H1 (cell line): ENCODE data around the gene NAMPT. TPM values are rescaled to one million over a fixed set of nuclear protein-coding genes. Genes with fewer than 3 reads are reported as not detected.

ENCODE experiments used
- CTCF ChIA-PET: fragments of 300-600 bp; sonication (Branson Sonifier 250); formaldehyde crosslinking; loops from one replicate; lab custom pipeline; 2021; ENCODE audit not compliant: partially characterized antibody; lab: Charles Lee
- POLR2A ChIA-PET: fragments of 300-600 bp; sonication (Branson Sonifier 250); formaldehyde crosslinking; loops from one replicate; lab custom pipeline; 2021; ENCODE audit warnings: inconsistent platforms; ENCODE audit not compliant: partially characterized antibody; lab: Charles Lee
- DNase-seq, 2 experiments: peaks; one replicate each; pipeline versions ENCODE4 v3.0.0 to v3.0.0-alpha.2; 2010 to 2022; ENCODE audit warnings: low spot score in 2 of 2, low read depth in 1 of 2, mixed read lengths in 1 of 2
- FAIRE-seq: peaks from 2 replicates; lab custom pipeline; 2011; peaks lifted over from hg19 to GRCh38; lab: Jason Lieb, UNC
- H2AFZ ChIP-seq: 2 replicates; pipeline ENCODE4 v1.8.1; 2012; ENCODE audit warnings: low read length, inconsistent platforms
- H2AK5ac ChIP-seq: 2 replicates; pipeline ENCODE4 v1.6.1; 2013; ENCODE audit warnings: low read depth, low read length
- H2BK120ac ChIP-seq: replicated peaks from 2 replicates; pipeline ENCODE3; 2013; ENCODE audit warnings: low read depth, low read length, inconsistent platforms
- H2BK12ac ChIP-seq: 2 replicates; pipeline ENCODE4 v1.6.1; 2013; ENCODE audit warnings: low read depth, low read length
- H2BK15ac ChIP-seq: 2 replicates; pipeline ENCODE4 v1.6.1; 2013; ENCODE audit warnings: low read length
- H2BK20ac ChIP-seq: 2 replicates; pipeline ENCODE4 v1.6.1; 2013; ENCODE audit warnings: low read length
- H2BK5ac ChIP-seq: 2 replicates; pipeline ENCODE4 v1.6.1; 2013; ENCODE audit warnings: low read depth, low read length
- H3K14ac ChIP-seq: 2 replicates; pipeline ENCODE4 v1.6.1; 2013; ENCODE audit warnings: inconsistent platforms; ENCODE audit not compliant: insufficient read length
- H3K18ac ChIP-seq: 2 replicates; pipeline ENCODE4 v1.6.1; 2013; ENCODE audit warnings: low read length; ENCODE audit errors: extremely low read depth
- H3K23ac ChIP-seq: 2 replicates; pipeline ENCODE4 v1.6.1; 2013; ENCODE audit warnings: inconsistent platforms; ENCODE audit not compliant: insufficient read length
- H3K23me2 ChIP-seq: 2 replicates; pipeline ENCODE4 v1.6.1; 2013; ENCODE audit warnings: low read depth, low read length
- H3K27ac ChIP-seq: 2 replicates; pipeline ENCODE4 v1.6.1; 2011; ENCODE audit warnings: low read depth, low read length, inconsistent platforms
- H3K27me3 ChIP-seq, 4 experiments: replicated peaks in 1 of 4; 1 replicate in 1 of 4; 2 replicates in 3 of 4; pipeline versions ENCODE4 v1.6.1 to v1.8.1; 2011 to 2013; ENCODE audit warnings: low read length in 3 of 4, mild to moderate bottlenecking in 3 of 4, inconsistent platforms in 2 of 4, mixed read lengths in 2 of 4, moderate library complexity in 1 of 4; ENCODE audit not compliant: control insufficient read depth in 3 of 4, insufficient read depth in 3 of 4; ENCODE audit errors: extremely low read depth in 1 of 4
- H3K36me3 ChIP-seq, 4 experiments: 2 replicates each; pipeline versions ENCODE4 v1.6.1 to v1.8.1; 2011 to 2013; ENCODE audit warnings: mild to moderate bottlenecking in 4 of 4, low read length in 3 of 4, moderate library complexity in 2 of 4, control low read depth in 1 of 4, inconsistent platforms in 1 of 4; ENCODE audit not compliant: insufficient read depth in 4 of 4, control insufficient read depth in 2 of 4
- H3K4ac ChIP-seq: replicated peaks from 2 replicates; pipeline ENCODE3; 2013; ENCODE audit warnings: low read length, low read depth, mixed read lengths, inconsistent platforms; ENCODE audit not compliant: insufficient read length
- H3K4me1 ChIP-seq, 4 experiments: replicated peaks in 1 of 4; 1 replicate in 1 of 4; 2 replicates in 3 of 4; pipeline versions ENCODE4 v1.6.1 to v1.8.1; 2011 to 2013; ENCODE audit warnings: low read length in 3 of 4, inconsistent platforms in 2 of 4, mixed read lengths in 1 of 4; ENCODE audit not compliant: insufficient read depth in 4 of 4, control insufficient read depth in 3 of 4
- H3K4me2 ChIP-seq, 2 experiments: 2 replicates each; pipeline versions ENCODE4 v1.6.1 to v1.8.1; 2011 to 2013; ENCODE audit warnings: low read depth in 2 of 2, low read length in 2 of 2, control low read depth in 1 of 2, inconsistent platforms in 1 of 2, mild to moderate bottlenecking in 1 of 2; ENCODE audit not compliant: insufficient read depth in 1 of 2
- H3K4me3 ChIP-seq, 4 experiments: fragments of 200-600, 300-600 bp in 1 of 4; sonication (generic), shearing (Covaris generic), sonication (Bioruptor Twin) in 1 of 4; 2 replicates each; pipeline versions ENCODE4 v1.5.1 to v1.8.1; 2011 to 2016; ENCODE audit warnings: low read length in 4 of 4, low read depth in 3 of 4, control low read depth in 2 of 4, inconsistent platforms in 2 of 4, mild to moderate bottlenecking in 2 of 4, mixed read lengths in 1 of 4, moderate library complexity in 1 of 4; ENCODE audit not compliant: insufficient read depth in 2 of 4; ENCODE audit errors: extremely low read depth in 1 of 4
- H3K56ac ChIP-seq: replicated peaks from 2 replicates; pipeline ENCODE3; 2013; ENCODE audit warnings: low read depth, mild to moderate bottlenecking, mixed read lengths, low read length, inconsistent platforms; ENCODE audit not compliant: insufficient read length
- H3K79me1 ChIP-seq: 2 replicates; pipeline ENCODE4 v1.6.1; 2013; ENCODE audit warnings: low read depth, low read length, control low read depth
- H3K79me2 ChIP-seq, 2 experiments: 2 replicates each; pipeline versions ENCODE4 v1.6.1 to v1.8.1; 2012 to 2013; ENCODE audit warnings: low read length in 2 of 2, mild to moderate bottlenecking in 2 of 2, inconsistent platforms in 1 of 2; ENCODE audit not compliant: insufficient read depth in 2 of 2, control insufficient read depth in 1 of 2
- H3K9ac ChIP-seq, 4 experiments: replicated peaks in 1 of 4; 1 replicate in 1 of 4; 2 replicates in 3 of 4; pipeline versions ENCODE4 v1.6.1 to v1.8.1; 2011 to 2013; ENCODE audit warnings: low read depth in 3 of 4, low read length in 3 of 4, control low read depth in 2 of 4, mild to moderate bottlenecking in 2 of 4, moderate library complexity in 2 of 4, inconsistent platforms in 1 of 4; ENCODE audit errors: extremely low read depth in 1 of 4
- H3K9me3 ChIP-seq, 2 experiments: 2 replicates each; pipeline versions ENCODE4 v1.6.1 to v1.8.1; 2012 to 2013; ENCODE audit warnings: mild to moderate bottlenecking in 2 of 2, moderate library complexity in 2 of 2, control low read depth in 1 of 2, inconsistent platforms in 1 of 2, low read depth in 1 of 2, low read length in 1 of 2, mixed read lengths in 1 of 2; ENCODE audit not compliant: insufficient read depth in 2 of 2
- H4K20me1 ChIP-seq, 2 experiments: replicated peaks in 1 of 2; 2 replicates each; pipeline versions ENCODE3 to v1.8.1; 2011 to 2013; ENCODE audit warnings: inconsistent platforms in 2 of 2, low read length in 2 of 2, mild to moderate bottlenecking in 1 of 2; ENCODE audit not compliant: insufficient read depth in 2 of 2, control insufficient read depth in 1 of 2
- H4K5ac ChIP-seq: 2 replicates; pipeline ENCODE4 v1.6.1; 2013; ENCODE audit warnings: low read length, low read depth, mixed read lengths, inconsistent platforms; ENCODE audit not compliant: insufficient read length
- H4K8ac ChIP-seq: 2 replicates; pipeline ENCODE4 v1.8.0; 2013; ENCODE audit warnings: mild to moderate bottlenecking, moderate library complexity, low read length, inconsistent platforms; ENCODE audit not compliant: insufficient read depth; ENCODE audit errors: extremely low read depth
- H4K91ac ChIP-seq: replicated peaks from 2 replicates; pipeline ENCODE3; 2013; ENCODE audit warnings: low read length, mixed read lengths, inconsistent platforms; ENCODE audit not compliant: insufficient read length
- ATF2 ChIP-seq: IDR thresholded peaks from 2 replicates; pipeline ENCODE4 v1.6.1; 2012; ENCODE audit warnings: low read length, inconsistent platforms
- HDAC2 ChIP-seq, 2 experiments: fragments of 300-600 bp in 1 of 2; sonication (generic) in 1 of 2; IDR thresholded peaks; 2 replicates each; pipeline ENCODE4 v1.6.1; 2011 to 2012; ENCODE audit warnings: low read depth in 2 of 2, low read length in 2 of 2, mild to moderate bottlenecking in 2 of 2, moderate library complexity in 2 of 2, borderline replicate concordance in 1 of 2, inconsistent platforms in 1 of 2
- TBP ChIP-seq: IDR thresholded peaks from 2 replicates; pipeline ENCODE4 v1.6.1; 2011; ENCODE audit warnings: low read depth, low read length, improper control_type of control experiment
- WGBS, 2 experiments: shearing (Covaris generic) in 1 of 2; methylation state at CpG; one replicate each; pipeline versions ENCODE4 v1.1.6 to v1.1.7; 2013 to 2015; ENCODE audit warnings: low lambda C conversion rate in 2 of 2, mixed read lengths in 2 of 2, inconsistent platforms in 1 of 2, low coverage in 1 of 2, missing lambda C conversion rate in 1 of 2; ENCODE audit not compliant: insufficient replicate concordance in 2 of 2, insufficient coverage in 1 of 2, insufficient read length in 1 of 2; ENCODE audit errors: extremely low coverage in 1 of 2, missing lambda C conversion rate in 1 of 2; 5-methylcytosine and 5-hydroxymethylcytosine counted together
- polyA plus RNA-seq, 7 experiments: library from polyadenylated mRNA; depleted of rRNA in 3 of 7; stranded (reverse) in 5 of 7; unstranded in 2 of 7; fragments of >200 nt in 5 of 7; fragments of 200-250 nt in 2 of 7; gene quantifications; 1 replicate in 5 of 7; 2 replicates in 1 of 7; 4 replicates in 1 of 7; pipeline versions ENCODE4 v1.2.1 to v1.2.3, GENCODE V29; 2011 to 2013; ENCODE audit warnings: missing spikeins in 2 of 7, mixed read lengths in 2 of 7
- total RNA-seq: library from RNA; stranded (reverse); fragmentation: NEBNext Ultra II Directional; extraction: Animal tissue kit (Norgen Biotek cat#: 25700); gene quantifications from 2 replicates; pipeline ENCODE4 v1.2.1, GENCODE V29; 2021

The NAMPT gene
- total and polyA plus RNA-seq, 2 of the 8 experiments (the other 6 are each of a cell fraction or from before 2014, with no cell fraction given), result 15.4 to 95.9 TPM

DNA sequence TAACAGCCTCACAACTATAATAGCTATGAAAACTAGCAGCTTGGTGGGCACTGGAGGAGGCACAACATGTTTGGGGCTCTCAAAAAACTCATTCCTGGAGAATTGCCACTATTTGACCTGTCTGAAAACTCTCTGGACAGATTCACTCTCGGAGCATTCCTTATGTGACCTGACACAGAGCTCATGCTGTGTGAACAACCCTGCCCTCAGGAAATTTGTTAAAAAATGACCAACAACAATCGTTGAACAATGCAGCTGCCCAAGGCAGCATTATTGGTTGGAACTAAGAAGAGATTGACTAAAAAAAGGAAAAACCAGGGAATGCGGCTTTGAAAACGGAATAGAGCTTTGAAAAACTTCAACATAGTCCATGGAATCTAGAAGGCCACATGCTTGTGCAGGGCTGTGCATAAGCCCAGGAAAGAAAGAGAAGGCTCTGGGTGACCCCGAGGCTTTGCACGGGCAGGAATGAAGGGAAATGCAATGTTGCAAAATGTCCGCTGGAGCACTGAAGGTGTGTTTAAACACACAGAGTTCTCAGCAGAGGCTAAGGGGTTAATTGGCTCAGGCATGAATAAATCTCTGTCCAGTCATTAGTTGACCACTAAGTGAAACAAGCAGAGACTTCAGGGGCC lies 52.8 kb downstream of the NAMPT start:
- Histone ChIP-seq H4K20me1 (no peaks in the 10 kb centered on the region), H3K4me2 (no peak overlapping the region), H3K9me3 (no peaks in the 10 kb centered on the region), H3K14ac (no peak overlapping the region), H2BK120ac (no peak overlapping the region), H3K79me1 (no peaks in the 10 kb centered on the region), H2BK5ac (no peak overlapping the region), H3K27ac (no peak overlapping the region), H3K56ac (no peak overlapping the region), H3K27me3 (no peaks in the 10 kb centered on the region), H4K5ac (no peak overlapping the region), H3K4ac (no peak overlapping the region), H3K9ac (no peak overlapping the region), H2AFZ (no peak overlapping the region), H3K4me1 (no peaks in the 10 kb centered on the region), H2BK15ac (no peak overlapping the region), H4K91ac (no peak overlapping the region), H2AK5ac (no peak overlapping the region), H3K23me2 (no peaks in the 10 kb centered on the region), H2BK12ac (no peak overlapping the region), H3K36me3 (no peaks in the 10 kb centered on the region), H3K23ac (no peak overlapping the region), H4K8ac (no peak overlapping the region), H3K79me2 (no peaks in the 10 kb centered on the region), H3K4me3 (no peak overlapping the region), H3K18ac (no peak overlapping the region), H2BK20ac (no peak overlapping the region)
- ChIA-PET POLR2A (no interaction called here), CTCF (interaction anchor here (1.0 to 1.2 kb wide), 4 partner anchors 9 to 78 kb away, joined by 3 to 5 read pairs (median 4); no protein-coding TSS in a partner anchor)
- DNase-seq, result no peak
- 86% methylated on average over 7 of the region's 7 CpGs; no CpG with 5 or more reads in 1 of the 2 experiments for WGBS, 2 experiments
- no peak for FAIRE-seq
- TF ChIP-seq TBP, result no peak
- no peak for TF ChIP-seq ATF2
- TF ChIP-seq HDAC2 (IDR thresholded peaks at IDR 0.05; ENCODE audit: borderline replicate concordance in 1 of 2, low read depth in 2 of 2, low read length in 2 of 2), result no peak
